Ovary (tissue), 9 donors: Measurements from ENCODE around the gene CAPN15. TPM values are rescaled to one million over a fixed set of nuclear protein-coding genes. Genes with fewer than 3 reads are reported as not detected.
A peak's percentile ranks its signal among the peaks of the same experiment; 100 is the strongest.

ENCODE experiments used
- DNase-seq, 5 donors: peaks; one replicate each; pipeline ENCODE4 v3.0.0-alpha.2; 2019 to 2020
- H3K27ac ChIP-seq, 2 donors: fragments of 200-600 bp; one replicate each; pipeline versions ENCODE4 v1.5.1 to v1.8.0; 2019 to 2022
- H3K27me3 ChIP-seq: fragments of 200-600 bp; one replicate; pipeline ENCODE4 v1.8.0; 2022
- H3K36me3 ChIP-seq: fragments of 200-600 bp; sonication (generic); one replicate; pipeline ENCODE4 v1.5.1; 2019
- H3K4me1 ChIP-seq: one replicate; pipeline ENCODE4 v1.8.1; 2013; ENCODE audit warnings: mild to moderate bottlenecking, moderate library complexity; ENCODE audit not compliant: insufficient read depth
- H3K4me3 ChIP-seq: fragments of 200-600 bp; sonication (generic); one replicate; pipeline ENCODE4 v1.5.1; 2017
- H3K9me3 ChIP-seq, 2 donors: fragments of 200-600 bp in 1 of 2; sonication (generic) in 1 of 2; one replicate each; pipeline versions ENCODE4 v1.5.1 to v1.8.1; 2013 to 2019; ENCODE audit warnings: mild to moderate bottlenecking in 1 of 2, moderate library complexity in 1 of 2
- CTCF ChIP-seq, 3 donors: fragments of 450-650 bp in 2 of 3; fragments of 200-600 bp in 1 of 3; IDR thresholded peaks; one replicate each; pipeline versions ENCODE4 v1.5.1 to v1.8.0; 2016 to 2022; ENCODE audit warnings: antibody characterized with exemption in 3 of 3, mild to moderate bottlenecking in 1 of 3
- EP300 ChIP-seq: sonication (generic); formaldehyde crosslinking; IDR thresholded peaks from one replicate; pipeline ENCODE4 v1.6.1; 2017; ENCODE audit warnings: antibody characterized with exemption
- POLR2A ChIP-seq: fragments of 450-650 bp; IDR thresholded peaks from one replicate; pipeline ENCODE4 v1.6.1; 2017; ENCODE audit warnings: antibody characterized with exemption, mild to moderate bottlenecking, moderate library complexity
- WGBS, 3 donors: extraction: QIAGEN DNeasy Blood & Tissue Kit in 1 of 3; methylation state at CpG; one replicate each; pipeline versions ENCODE4 v1.1.5 to v1.1.7; 2013 to 2017; 5-methylcytosine and 5-hydroxymethylcytosine counted together
- intact Hi-C, 4 donors: fragments of 100-400 bp; cut with DNase I; formaldehyde crosslinking; loops; one replicate each; pipeline versions ENCODE4 v1.11.0 to v1.15.1; 2022 to 2023
- polyA plus RNA-seq, 2 donors: library from polyadenylated mRNA; stranded (reverse); fragments of 200-250 nt in 1 of 2; fragments of 350-450 nt in 1 of 2; fragmentation: Illumina TruSeq in 1 of 2; extraction: RNeasy Lipid Tissue Mini Kit (QIAGEN cat#74804) in 1 of 2; gene quantifications; one replicate each; pipeline ENCODE4 v1.2.3, GENCODE V29; 2013 to 2014
- total RNA-seq, 7 donors: library from RNA; depleted of rRNA in 2 of 7; stranded (reverse); fragments of >200 nt in 2 of 7; fragmentation: NEBNext Ultra II Directional in 3 of 7; extraction: Animal tissue kit (Norgen Biotek cat#: 25700) in 3 of 7; gene quantifications; one replicate each; pipeline versions ENCODE4 v1.1.0 to v1.2.4, GENCODE V29; 2016 to 2023
- donor health status: DM: no; HTN: no; CAD: no; lungs with moderate emphysema.
- donor health status: DM: no; HTN: no; CAD: no.
- donor health status: Bipolar disorder and iron deficiency.
- donor health status: DM: yes; HTN: yes; CAD: no.
- donor health status: DM: no; HTN: no; CAD: no.
- donor health status: DM: yes; HTN: yes; CAD: no.

Gene CAPN15
- total and polyA plus RNA-seq, 9 donors, result 1.6 to 38.9 (median 25.0) TPM

GRCh38 chr16:520847-521246 is 6.7 kb upstream of the CAPN15 start:
- Histone ChIP-seq H3K27me3 (no peaks in the 10 kb centered on the region), H3K4me1 (peaks cover 1% of the 10 kb centered on the region), H3K9me3 (no peaks in the 10 kb centered on the region), H3K27ac (no peak overlapping the region), H3K4me3 (no peak overlapping the region), H3K36me3 (no peaks in the 10 kb centered on the region)
- intact Hi-C loops, result loop anchor here in 1 of 4 donors (10.0 kb wide), 1 partner anchor 1164 kb away; no protein-coding TSS in a partner anchor
- 88 to 97% (median 91%) methylated on average over 13 of the region's 13 CpGs for WGBS, 3 donors
- TF ChIP-seq EP300 (no peak), CTCF (IDR thresholded peaks at IDR 0.05) (no peak), POLR2A (no peak)
- DNase-seq, result peak in 2 of 5 donors; percentile 21 to 25

GRCh38 chr16:521381-522210 is 5.9 kb upstream of the CAPN15 start:
- no peak overlapping the region for H3K27ac ChIP-seq
- DNase-seq, result peak in 1 of 5 donors; percentile 35
- no peaks in the 10 kb centered on the region for H3K36me3 ChIP-seq
- intact Hi-C loops, result loop anchor here in 1 of 4 donors (10.0 kb wide), 1 partner anchor 1163 kb away; no protein-coding TSS in a partner anchor
- H3K9me3 ChIP-seq, result no peaks in the 10 kb centered on the region
- peaks cover 6% of the 10 kb centered on the region for H3K4me1 ChIP-seq
- 77 to 82% (median 81%) methylated on average over 33 to 34 of the region's 34 CpGs for WGBS, 3 donors
- no peak overlapping the region for H3K4me3 ChIP-seq
- no peaks in the 10 kb centered on the region for H3K27me3 ChIP-seq
- TF ChIP-seq CTCF (IDR thresholded peaks at IDR 0.05) (no peak), POLR2A (no peak), EP300 (no peak)

- intact Hi-C loops, result loop anchor here in 1 of 4 donors (10.0 kb wide), 1 partner anchor 1162 kb away; no protein-coding TSS in a partner anchor
- no peaks in the 10 kb centered on the region for H3K27me3 ChIP-seq
- H3K4me3 ChIP-seq, result no peak overlapping the region
- no peak overlapping the region for H3K27ac ChIP-seq
- no peaks in the 10 kb centered on the region for H3K36me3 ChIP-seq
- peak in 3 of 5 donors; percentile 44 to 60 (median 56) for DNase-seq
- 71 to 74% (median 73%) methylated on average over 23 of the region's 23 CpGs for WGBS, 3 donors
- TF ChIP-seq CTCF (IDR thresholded peaks at IDR 0.05) (no peak), POLR2A (no peak), EP300 (no peak)
- peaks cover 6% of the 10 kb centered on the region for H3K4me1 ChIP-seq
- no peaks in the 10 kb centered on the region for H3K9me3 ChIP-seq
These were observed 5.0 kb upstream of the CAPN15 start for GRCh38 chr16:522320-523096.

GRCh38 chr16:523097-523741 is 4.3 kb upstream of the CAPN15 start:
- peaks cover 6% of the 10 kb centered on the region for H3K4me1 ChIP-seq
- DNase-seq, result no peak
- H3K4me3 ChIP-seq, result no peak overlapping the region
- no peaks in the 10 kb centered on the region for H3K27me3 ChIP-seq
- no peaks in the 10 kb centered on the region for H3K36me3 ChIP-seq
- no peak for TF ChIP-seq CTCF (IDR thresholded peaks at IDR 0.05)
- TF ChIP-seq EP300, result no peak
- TF ChIP-seq POLR2A, result no peak
- 86 to 89% (median 89%) methylated on average over 22 of the region's 22 CpGs for WGBS, 3 donors
- intact Hi-C loops, result loop anchor here in 1 of 4 donors (10.0 kb wide), 1 partner anchor 1162 kb away; no protein-coding TSS in a partner anchor
- H3K9me3 ChIP-seq, result no peaks in the 10 kb centered on the region
- no peak overlapping the region for H3K27ac ChIP-seq
